K562 (cell line): ENCODE results near the gene PLA2G2E. TPM values are rescaled to one million over a fixed set of nuclear protein-coding genes. Genes with fewer than 3 reads are reported as not detected.

Experiments
- AFF4 ChIP-seq: sonication (generic); formaldehyde crosslinking; IDR thresholded peaks from 2 replicates; pipeline ENCODE4 v1.8.0; 2023; ENCODE audit warnings: mild to moderate bottlenecking, missing genetic modification reagents
- ERF ChIP-seq: fragments of 450-650 bp; formaldehyde crosslinking; IDR thresholded peaks from 2 replicates; pipeline ENCODE4 v1.4.0; 2020; ENCODE audit warnings: mild to moderate bottlenecking, mixed read lengths
- FOXP1 ChIP-seq: sonication (generic); formaldehyde crosslinking; IDR thresholded peaks from 2 replicates; pipeline ENCODE4 v1.8.0; 2022; ENCODE audit warnings: mild to moderate bottlenecking, missing genetic modification reagents
- GTF2A2 ChIP-seq: IDR thresholded peaks from 2 replicates; pipeline ENCODE4 v1.6.1; 2016; ENCODE audit warnings: mild to moderate bottlenecking, missing genetic modification characterization, missing compliant biosample characterization
- KLF16 ChIP-seq: IDR thresholded peaks from 2 replicates; pipeline ENCODE4 v1.6.1; 2016; ENCODE audit warnings: antibody characterized with exemption
- MAZ ChIP-seq, 2 experiments: fragments of 450-650 bp in 1 of 2; sonication (generic) in 1 of 2; formaldehyde crosslinking; IDR thresholded peaks in 1 of 2; conservative IDR thresholded peaks in 1 of 2; 2 replicates each; pipeline versions ENCODE4 v1.4.0 to v1.5.0; 2020; ENCODE audit warnings: mild to moderate bottlenecking in 1 of 2, missing genetic modification reagents in 1 of 2
- MECOM ChIP-seq: fragments of 250-450 bp; sonication (Bioruptor Pico); IDR thresholded peaks from 2 replicates; pipeline ENCODE4 v1.8.0; 2022; ENCODE audit warnings: inconsistent platforms
- MLX ChIP-seq, 2 experiments: fragments of 450-650 bp in 1 of 2; sonication (generic) in 1 of 2; formaldehyde crosslinking; conservative IDR thresholded peaks; 2 replicates each; pipeline versions ENCODE4 v1.4.0 to v1.8.1; 2020 to 2022; ENCODE audit warnings: mild to moderate bottlenecking in 1 of 2, missing genetic modification reagents in 1 of 2
- POLR2G ChIP-seq: fragments of 200-400 bp; formaldehyde crosslinking; IDR thresholded peaks from 2 replicates; pipeline ENCODE4 v1.6.1; 2017; ENCODE audit warnings: low read depth, mild to moderate bottlenecking, antibody characterized with exemption, low read length, moderate library complexity
- SAFB ChIP-seq: fragments of 200-400 bp; formaldehyde crosslinking; IDR thresholded peaks from 2 replicates; pipeline ENCODE4 v1.6.1; 2017; ENCODE audit warnings: low read depth, low read length, borderline replicate concordance
- SETDB1 ChIP-seq: IDR thresholded peaks from one replicate; pipeline ENCODE4 v1.6.1; 2012; ENCODE audit warnings: low read length, control low read depth, inconsistent platforms
- SIN3B ChIP-seq: fragments of 450-650 bp; IDR thresholded peaks from 2 replicates; pipeline ENCODE4 v1.6.1; 2017; ENCODE audit warnings: low read depth, mild to moderate bottlenecking, moderate library complexity
- TAF1 ChIP-seq: IDR thresholded peaks from 2 replicates; pipeline ENCODE4 v1.6.1; 2011; ENCODE audit warnings: mild to moderate bottlenecking, low read length, moderate library complexity; ENCODE audit not compliant: insufficient read depth, control insufficient read depth, severe bottlenecking; ENCODE audit errors: extremely low read depth
- TEAD4 ChIP-seq, 2 experiments: sonication (generic) in 1 of 2; formaldehyde crosslinking in 1 of 2; IDR thresholded peaks; 2 replicates each; pipeline versions ENCODE4 v1.6.1 to v1.8.0; 2012 to 2022; ENCODE audit warnings: borderline replicate concordance in 1 of 2, inconsistent platforms in 1 of 2, low read length in 1 of 2, mild to moderate bottlenecking in 1 of 2, missing genetic modification reagents in 1 of 2
- ZBED1 ChIP-seq: IDR thresholded peaks from 2 replicates; pipeline ENCODE4 v1.6.1; 2014
- ZNF282 ChIP-seq: sonication (generic); formaldehyde crosslinking; IDR thresholded peaks from 2 replicates; pipeline ENCODE4 v1.8.1; 2023; ENCODE audit warnings: missing genetic modification reagents
- ZNF592 ChIP-seq: fragments of 450-650 bp; IDR thresholded peaks from 2 replicates; pipeline ENCODE4 v1.6.1; 2017; ENCODE audit warnings: antibody characterized with exemption, mild to moderate bottlenecking
- polyA plus RNA-seq, 8 experiments: library from polyadenylated mRNA; depleted of rRNA in 4 of 8; stranded (reverse) in 5 of 8; unstranded in 3 of 8; fragments of >200 nt; fragmentation: Nextera tagmentation in 2 of 8; fragmentation: Illumina TruSeq in 1 of 8; extraction: Ambion mirVana in 2 of 8; extraction: Trizol in 1 of 8; gene quantifications; 2 replicates each; pipeline versions ENCODE4 v1.2.1 to v1.2.3, GENCODE V29; 2011 to 2014; ENCODE audit warnings: inconsistent platforms in 1 of 8, missing spikeins in 1 of 8
- total RNA-seq, 7 experiments: library from RNA; depleted of rRNA in 6 of 7; stranded (reverse); fragments of >200 nt in 6 of 7; fragmentation: Illumina TruSeq in 2 of 7; extraction: Trizol in 2 of 7; gene quantifications; 2 replicates each; pipeline versions ENCODE4 v1.2.1 to v1.2.3, GENCODE V29; 2011 to 2021; ENCODE audit warnings: low replicate concordance in 1 of 7

PLA2G2E gene
- total and polyA plus RNA-seq, 9 of the 15 experiments (the other 6 are each of a cell fraction or from before 2014, with no cell fraction given): not detected

GRCh38 chr1:19882111-19883071, 41.0 kb downstream of the PLA2G2E start, which contains the start of gene OTUD3 (continued):
- TF ChIP-seq TEAD4 (IDR thresholded peaks at IDR 0.05; ENCODE audit: low read length) (peak; percentile 33; the same call in 1 of the 2 replicates), TEAD4 (CRISPR knock-in tag; IDR thresholded peaks at IDR 0.05; ENCODE audit: borderline replicate concordance) (peak; percentile 53; the same call in 1 of the 2 replicates), TAF1 (peak; percentile 67), ZNF282 (CRISPR knock-in tag) (no peak), ZNF592 (peak; percentile 30; the same call in 1 of the 2 replicates), MECOM (CRISPR knock-in tag) (no peak), GTF2A2 (tag) (no peak), MAZ (CRISPR knock-in tag; conservative IDR thresholded peaks at IDR 0.05 in 1 of 2, IDR thresholded peaks at IDR 0.05 in 1 of 2) (peak; percentile 59 to 70; a peak in 3 of 4 replicates), POLR2G (peak; percentile 93), ZBED1 (peak; percentile 20; the same call in 1 of the 2 replicates), SETDB1 (peak; percentile 53), SIN3B (peak; percentile 83), FOXP1 (CRISPR knock-in tag) (peak; percentile 94), SAFB (0 out of 2 replicates have a peak, but pooled peaks have one; percentile 37), AFF4 (CRISPR knock-in tag) (no peak; the same call in 1 of the 2 replicates), ERF (peak; percentile 13; the same call in 1 of the 2 replicates), KLF16 (0 out of 2 replicates have a peak, but pooled peaks have one; percentile 34), MLX (CRISPR knock-in tag; conservative IDR thresholded peaks at IDR 0.05) (peak in 1 of 2 experiments; percentile 52; a peak in 1 of 4 replicates)
